HEK293 (cell line): ENCODE data around the gene SELENOK.
A peak's percentile ranks its signal among the peaks of the same experiment; 100 is the strongest.

Experiments used
- CTCF ChIA-PET: fragments of 350-600 bp; formaldehyde crosslinking; extraction: SDS; loops from one replicate; lab custom pipeline; 2021; ENCODE audit warnings: antibody characterized with exemption; lab: Yijun Ruan, JAX
- POLR2A ChIA-PET: fragments of 300-600 bp; formaldehyde crosslinking; extraction: SDS; loops from one replicate; lab custom pipeline; 2020; ENCODE audit warnings: antibody characterized with exemption, inconsistent platforms; lab: Yijun Ruan, JAX
- H3K27ac ChIP-seq: fragments of 200-500 bp; sonication (Bioruptor generic); 2 replicates; pipeline ENCODE4 v1.5.1; 2014; ENCODE audit warnings: low read depth, low read length, control low read depth, inconsistent platforms; ENCODE audit errors: extremely low read depth
- H3K36me3 ChIP-seq, 2 experiments: fragments of 200-500 bp in 1 of 2; sonication (Bioruptor generic) in 1 of 2; 1 replicate in 1 of 2; 2 replicates in 1 of 2; pipeline ENCODE4 v1.5.1; 2014 to 2017; ENCODE audit warnings: inconsistent platforms in 2 of 2, low read length in 2 of 2; ENCODE audit not compliant: control insufficient read depth in 2 of 2, insufficient read depth in 1 of 2
- H3K4me1 ChIP-seq: fragments of 200-500 bp; sonication (Bioruptor generic); 2 replicates; pipeline ENCODE4 v1.5.1; 2014; ENCODE audit warnings: mild to moderate bottlenecking, low read length, inconsistent platforms; ENCODE audit not compliant: control insufficient read depth, insufficient read depth
- H3K4me3 ChIP-seq: 2 replicates; pipeline ENCODE4 v1.5.1; 2011; ENCODE audit warnings: low read depth, mild to moderate bottlenecking, control low read depth, low read length, moderate library complexity
- H3K9me3 ChIP-seq: fragments of 200-500 bp; sonication (Bioruptor generic); 2 replicates; pipeline ENCODE4 v1.5.1; 2014; ENCODE audit warnings: low read depth, low read length, inconsistent platforms; ENCODE audit not compliant: control insufficient read depth, insufficient read depth
- FEZF1 ChIP-seq: fragments of 450-650 bp; formaldehyde crosslinking; IDR thresholded peaks from 2 replicates; pipeline ENCODE4 v1.5.1; 2016; ENCODE audit warnings: missing biosample characterization, missing genetic modification characterization
- GLIS2 ChIP-seq: fragments of 450-650 bp; formaldehyde crosslinking; IDR thresholded peaks from 2 replicates; pipeline ENCODE4 v1.5.1; 2016; ENCODE audit warnings: missing biosample characterization, missing genetic modification characterization
- KLF16 ChIP-seq: fragments of 450-650 bp; formaldehyde crosslinking; IDR thresholded peaks from 2 replicates; pipeline ENCODE4 v1.5.1; 2017; ENCODE audit warnings: missing biosample characterization, missing genetic modification characterization
- KLF8 ChIP-seq: fragments of 450-650 bp; formaldehyde crosslinking; IDR thresholded peaks from 2 replicates; pipeline ENCODE4 v1.5.1; 2016; ENCODE audit warnings: missing biosample characterization, missing genetic modification characterization
- PRDM10 ChIP-seq: fragments of 450-650 bp; formaldehyde crosslinking; IDR thresholded peaks from 2 replicates; pipeline ENCODE4 v1.5.1; 2016; ENCODE audit warnings: missing biosample characterization, missing genetic modification characterization
- SP2 ChIP-seq: fragments of 450-650 bp; formaldehyde crosslinking; IDR thresholded peaks from 2 replicates; pipeline ENCODE4 v1.5.1; 2016; ENCODE audit warnings: missing biosample characterization, missing genetic modification characterization
- ZBTB11 ChIP-seq: fragments of 450-650 bp; formaldehyde crosslinking; conservative IDR thresholded peaks from 2 replicates; pipeline ENCODE4 v1.5.1; 2016; ENCODE audit warnings: low read depth, missing biosample characterization, missing genetic modification characterization
- ZBTB17 ChIP-seq: fragments of 450-650 bp; formaldehyde crosslinking; IDR thresholded peaks from 2 replicates; pipeline ENCODE4 v1.5.1; 2016; ENCODE audit warnings: missing biosample characterization, missing genetic modification characterization
- ZBTB20 ChIP-seq: fragments of 450-650 bp; formaldehyde crosslinking; IDR thresholded peaks from 2 replicates; pipeline ENCODE4 v1.5.1; 2016; ENCODE audit warnings: missing biosample characterization, missing genetic modification characterization
- ZBTB26 ChIP-seq: fragments of 450-650 bp; formaldehyde crosslinking; optimal IDR thresholded peaks from 2 replicates; pipeline ENCODE3; 2016; ENCODE audit warnings: missing biosample characterization, mild to moderate bottlenecking, missing genetic modification characterization
- ZEB2 ChIP-seq: fragments of 450-650 bp; formaldehyde crosslinking; IDR thresholded peaks from 2 replicates; pipeline ENCODE4 v1.5.1; 2016; ENCODE audit warnings: missing biosample characterization, missing genetic modification characterization
- ZNF121 ChIP-seq: fragments of 450-650 bp; formaldehyde crosslinking; IDR thresholded peaks from 2 replicates; pipeline ENCODE4 v1.5.1; 2016; ENCODE audit warnings: missing biosample characterization, missing genetic modification characterization
- ZNF19 ChIP-seq: fragments of 450-650 bp; formaldehyde crosslinking; IDR thresholded peaks from 2 replicates; pipeline ENCODE4; 2016; ENCODE audit warnings: missing biosample characterization, missing genetic modification characterization, low read depth
- ZNF26 ChIP-seq: fragments of 450-650 bp; formaldehyde crosslinking; IDR thresholded peaks from 2 replicates; pipeline ENCODE4 v1.5.1; 2016; ENCODE audit warnings: missing biosample characterization, missing genetic modification characterization
- ZNF292 ChIP-seq: fragments of 450-650 bp; formaldehyde crosslinking; IDR thresholded peaks from 2 replicates; pipeline ENCODE4 v1.5.1; 2016; ENCODE audit warnings: low read depth, missing biosample characterization, missing genetic modification characterization, borderline replicate concordance
- ZNF398 ChIP-seq: fragments of 450-650 bp; formaldehyde crosslinking; IDR thresholded peaks from 2 replicates; pipeline ENCODE4 v1.5.1; 2017; ENCODE audit warnings: missing biosample characterization, missing genetic modification characterization
- ZNF549 ChIP-seq: fragments of 450-650 bp; IDR thresholded peaks from 2 replicates; pipeline ENCODE4 v1.5.1; 2018; ENCODE audit warnings: missing biosample characterization, missing genetic modification characterization, mild to moderate bottlenecking, inconsistent platforms, moderate library complexity
- ZNF776 ChIP-seq: fragments of 450-650 bp; formaldehyde crosslinking; IDR thresholded peaks from 2 replicates; pipeline ENCODE4 v1.5.0; 2017; ENCODE audit warnings: missing biosample characterization, missing genetic modification characterization, borderline replicate concordance
- ZSCAN5A ChIP-seq: fragments of 450-650 bp; formaldehyde crosslinking; IDR thresholded peaks from 2 replicates; pipeline ENCODE4 v1.5.1; 2016; ENCODE audit warnings: missing biosample characterization, missing genetic modification characterization

SELENOK gene

GRCh38 chr3:53846134-53846850, 45.4 kb downstream of the SELENOK start, which contains the start of the genes CHDH and IL17RB (continued):
- TF ChIP-seq FEZF1 (tag by site-specific recombination) = 0 out of 2 replicates have a peak, but pooled peaks have one; percentile 6
- TF ChIP-seq PRDM10 (tag by site-specific recombination) = peak; percentile 63
- TF ChIP-seq ZNF19 (tag by site-specific recombination) = no peak
- peak; percentile 72 for TF ChIP-seq SP2
- TF ChIP-seq ZNF776 (tag by site-specific recombination) = no peak
- no peak for TF ChIP-seq ZNF26 (tag by site-specific recombination)
- TF ChIP-seq ZNF549 (tag by site-specific recombination) = no peak
- TF ChIP-seq ZBTB17 (tag by site-specific recombination) = peak; percentile 55
- TF ChIP-seq KLF8 (tag by site-specific recombination) = peak; percentile 69
- peak; percentile 81 for TF ChIP-seq ZBTB26 (tag by site-specific recombination)
- peak; percentile 82; the same call in 1 of the 2 replicates for TF ChIP-seq ZNF121 (tag by site-specific recombination)
- peak; percentile 29 for TF ChIP-seq ZNF398 (tag by site-specific recombination)
- no peak for TF ChIP-seq ZNF292 (tag by site-specific recombination)
- TF ChIP-seq KLF16 = no peak
- TF ChIP-seq GLIS2 (tag by site-specific recombination) = peak; percentile 59

GRCh38 chr3:53845881-53846133, 45.9 kb downstream of the SELENOK start:
- Histone ChIP-seq H3K4me1 (no peaks in the 10 kb centered on the region), H3K4me3 (peak overlapping the region; percentile 44), H3K9me3 (no peaks in the 10 kb centered on the region), H3K36me3 (peaks cover 0 to 8% of the 10 kb centered on the region in 2 experiments; a peak in 1 of 3 replicates), H3K27ac (peak overlapping the region; percentile 72; the same call in 1 of the 2 replicates)
- CTCF ChIA-PET = interaction anchor here (0.6 kb wide), 1 partner anchor 135 kb away, joined by 3 read pairs; no protein-coding TSS in a partner anchor
- POLR2A ChIA-PET = interaction anchor here (1.2 kb wide), 1 partner anchor 18 kb away, joined by 4 read pairs; no protein-coding TSS in a partner anchor
- TF ChIP-seq ZBTB20 (tag by site-specific recombination) (peak; percentile 81; the same call in 1 of the 2 replicates), ZBTB11 (tag by site-specific recombination) (peak; percentile 27; the same call in 1 of the 2 replicates), ZSCAN5A (tag by site-specific recombination) (no peak), ZEB2 (tag by site-specific recombination) (no peak), ZBTB26 (tag by site-specific recombination) (no peak)
